Tibial nerve (tissue), 4 donors: ENCODE data around the gene ZNF593. TPM values are rescaled to one million over a fixed set of nuclear protein-coding genes. Genes with fewer than 3 reads are reported as not detected.
A peak's percentile ranks its signal among the peaks of the same experiment; 100 is the strongest.

Source experiments
- DNase-seq, 2 donors: peaks; one replicate each; pipeline ENCODE4 v3.0.0-alpha.2; 2019; ENCODE audit warnings: low spot score in 2 of 2
- H3K27ac ChIP-seq, 4 donors: fragments of 200-600 bp; sonication (generic) in 3 of 4; one replicate each; pipeline ENCODE4 v1.5.1; 2017 to 2019; ENCODE audit warnings: mild to moderate bottlenecking in 1 of 4
- H3K27me3 ChIP-seq, 2 donors: fragments of 200-600 bp; sonication (generic) in 1 of 2; one replicate each; pipeline versions ENCODE4 v1.5.1 to v1.6.0; 2017 to 2019
- H3K36me3 ChIP-seq, 3 donors: fragments of 200-600 bp; sonication (generic); one replicate each; pipeline ENCODE4 v1.5.1; 2018 to 2019
- H3K4me1 ChIP-seq, 4 donors: fragments of 200-600 bp; sonication (generic) in 3 of 4; one replicate each; pipeline ENCODE4 v1.5.1; 2017 to 2019
- H3K4me3 ChIP-seq, 4 donors: fragments of 200-600 bp; sonication (generic) in 3 of 4; one replicate each; pipeline ENCODE4 v1.5.1; 2017 to 2019; ENCODE audit warnings: mild to moderate bottlenecking in 1 of 4, moderate library complexity in 1 of 4
- H3K9me3 ChIP-seq, 4 donors: fragments of 200-600 bp; sonication (generic) in 3 of 4; one replicate each; pipeline ENCODE4 v1.5.1; 2017 to 2019
- CTCF ChIP-seq, 5 experiments: fragments of 200-600 bp in 3 of 5; fragments of 450-650 bp in 2 of 5; sonication (generic) in 3 of 5; IDR thresholded peaks; one replicate each; pipeline ENCODE4 v1.5.1; 2016 to 2019; ENCODE audit warnings: antibody characterized with exemption in 5 of 5, mild to moderate bottlenecking in 3 of 5, moderate library complexity in 2 of 5
- EP300 ChIP-seq, 2 donors: sonication (generic); formaldehyde crosslinking; IDR thresholded peaks; one replicate each; pipeline ENCODE4 v1.6.1; 2017; ENCODE audit warnings: antibody characterized with exemption in 2 of 2, mild to moderate bottlenecking in 1 of 2
- POLR2A ChIP-seq, 2 donors: fragments of 450-650 bp; IDR thresholded peaks; one replicate each; pipeline ENCODE4 v1.6.1; 2017; ENCODE audit warnings: antibody characterized with exemption in 2 of 2, mild to moderate bottlenecking in 2 of 2, moderate library complexity in 2 of 2
- WGBS, 2 donors: methylation state at CpG; one replicate each; pipeline ENCODE4 v1.1.5; 2018; 5-methylcytosine and 5-hydroxymethylcytosine counted together
- total RNA-seq, 4 donors: library from RNA; depleted of rRNA; stranded (reverse); fragments of >200 nt; gene quantifications; one replicate each; pipeline ENCODE4 v1.1.0, GENCODE V29; 2016

Gene ZNF593
- total RNA-seq, 4 donors from 2014 or later, result 24.9 to 46.5 (median 38.2) TPM

GRCh38 chr1:26187882-26188281 lies 18.2 kb downstream of the ZNF593 start:
- no peak for TF ChIP-seq POLR2A (IDR thresholded peaks at IDR 0.05)
- no peak for TF ChIP-seq EP300 (IDR thresholded peaks at IDR 0.05)
- TF ChIP-seq CTCF (IDR thresholded peaks at IDR 0.05), result no peak
- Histone ChIP-seq H3K27ac (no peak overlapping the region), H3K4me3 (no peak overlapping the region), H3K27me3 (no peaks in the 10 kb centered on the region), H3K9me3 (no peaks in the 10 kb centered on the region), H3K36me3 (peaks cover 0 to 45% (median 0%) of the 10 kb centered on the region in 3 donors), H3K4me1 (no peaks in the 10 kb centered on the region)
- 95 to 99% methylated on average over 6 of the region's 6 CpGs for WGBS, 2 donors
- no peak for DNase-seq

GRCh38 chr1:26188477-26188876 lies 18.8 kb downstream of the ZNF593 start:
- 89 to 91% methylated on average over 5 to 7 of the region's 8 CpGs for WGBS, 2 donors

GRCh38 chr1:26189331-26189730 lies 19.6 kb downstream of the ZNF593 start:
- WGBS, 2 donors, result 60 to 68% methylated on average over 6 of the region's 6 CpGs
- TF ChIP-seq CTCF (IDR thresholded peaks at IDR 0.05), result no peak
- Histone ChIP-seq H3K27ac (no peak overlapping the region), H3K4me1 (no peaks in the 10 kb centered on the region), H3K36me3 (peaks cover 0 to 35% (median 0%) of the 10 kb centered on the region in 3 donors), H3K9me3 (no peaks in the 10 kb centered on the region), H3K27me3 (no peaks in the 10 kb centered on the region), H3K4me3 (no peak overlapping the region)
- no peak for DNase-seq

More at GRCh38 chr1:26188477-26188876, 18.8 kb downstream of the ZNF593 start:
- DNase-seq, result no peak
- Histone ChIP-seq H3K36me3 (peaks cover 0 to 39% (median 0%) of the 10 kb centered on the region in 3 donors), H3K27me3 (no peaks in the 10 kb centered on the region), H3K27ac (no peak overlapping the region), H3K9me3 (no peaks in the 10 kb centered on the region), H3K4me3 (no peak overlapping the region), H3K4me1 (no peaks in the 10 kb centered on the region)
- no peak for TF ChIP-seq CTCF (IDR thresholded peaks at IDR 0.05)

DNA sequence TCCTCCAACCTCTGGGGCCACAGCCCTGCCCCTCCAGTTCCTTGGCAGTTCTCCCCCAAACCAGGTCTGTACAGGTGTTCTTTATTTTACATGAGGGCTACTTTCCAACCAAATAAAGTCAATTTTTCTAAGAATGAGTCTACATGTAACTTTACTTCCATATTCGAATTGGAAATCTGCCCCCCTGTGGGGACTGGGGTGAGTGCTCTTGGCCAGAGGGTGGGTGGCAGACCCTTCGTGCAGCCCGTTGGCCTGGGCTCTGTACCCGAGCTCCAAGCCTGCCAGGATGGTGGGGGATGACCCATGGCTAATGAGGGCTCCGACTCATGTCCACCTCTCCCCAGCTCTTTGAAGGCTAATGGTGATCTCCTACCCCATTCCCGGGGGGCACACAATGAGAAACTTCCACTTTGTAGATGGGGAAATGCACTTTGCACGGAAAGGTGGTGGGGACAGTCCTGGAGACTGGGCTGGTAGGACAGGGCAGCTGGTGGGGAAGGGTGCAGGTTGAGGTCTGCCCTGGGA lies 20.1 kb downstream of the ZNF593 start:
- no peaks in the 10 kb centered on the region for H3K9me3 ChIP-seq
- no peak for DNase-seq
- H3K4me1 ChIP-seq, result no peaks in the 10 kb centered on the region
- 78 to 79% methylated on average over 7 of the region's 7 CpGs for WGBS, 2 donors
- H3K4me3 ChIP-seq, result no peak overlapping the region
- TF ChIP-seq EP300 (IDR thresholded peaks at IDR 0.05) (no peak), CTCF (IDR thresholded peaks at IDR 0.05) (no peak), POLR2A (IDR thresholded peaks at IDR 0.05) (no peak)
- peaks cover 0 to 30% (median 0%) of the 10 kb centered on the region in 3 donors for H3K36me3 ChIP-seq
- H3K27me3 ChIP-seq, result no peaks in the 10 kb centered on the region
- H3K27ac ChIP-seq, result no peak overlapping the region

DNA sequence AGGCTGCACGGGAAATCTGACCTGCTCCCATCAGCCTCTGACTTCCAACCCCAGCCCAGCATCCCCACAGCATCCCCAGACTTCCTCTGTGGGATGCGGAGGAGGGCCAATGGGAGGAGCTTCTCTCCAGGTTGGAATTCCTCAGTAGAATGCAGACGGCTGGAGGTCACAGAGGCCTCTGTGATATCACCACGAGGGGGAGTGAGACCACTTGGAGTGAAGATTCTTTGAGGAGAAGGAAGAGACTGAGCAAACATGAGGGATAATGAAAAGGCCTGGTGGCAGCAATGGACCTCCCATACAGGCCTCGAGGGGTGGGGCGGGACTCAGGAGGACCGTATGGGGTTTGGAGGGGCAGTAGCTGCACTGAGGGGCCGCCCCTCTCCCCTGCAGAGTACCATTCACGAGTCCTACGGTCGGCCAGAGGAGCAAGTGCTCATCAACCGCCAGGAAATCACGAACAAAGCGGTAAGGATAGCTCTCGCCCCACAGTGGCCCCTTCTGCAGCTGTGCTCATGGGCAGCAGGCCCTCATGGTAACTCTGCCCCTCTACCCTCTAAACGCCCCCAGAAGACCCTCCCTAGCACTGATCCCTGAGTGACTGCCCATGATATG lies 20.8 kb downstream of the ZNF593 start, which contains the start of gene CATSPER4:
Gene CATSPER4, plus strand, starts transcription at position 230 of the 615 bp plus-strand sequence. Its CDS starts 26 bp downstream, at position 256.
- peaks cover 0 to 27% (median 0%) of the 10 kb centered on the region in 3 donors for H3K36me3 ChIP-seq
- H3K4me3 ChIP-seq, result no peak within 1 kb of the TSS
- H3K4me1 ChIP-seq, result no peaks in the 10 kb centered on the region
- DNase-seq, result no peak
- no peaks in the 10 kb centered on the region for H3K9me3 ChIP-seq
- no peak within 1 kb of the TSS for H3K27ac ChIP-seq
- 42 to 49% methylated on average over 16 of the region's 16 CpGs for WGBS, 2 donors
- H3K27me3 ChIP-seq, result no peaks in the 10 kb centered on the region
- TF ChIP-seq CTCF (IDR thresholded peaks at IDR 0.05) (peak in 1 of 5 experiments; percentile 10), POLR2A (IDR thresholded peaks at IDR 0.05) (no peak)
